K562 (cell line): Measurements from ENCODE around the gene PARD3B. TPM values are rescaled to one million over a fixed set of nuclear protein-coding genes. Genes with fewer than 3 reads are reported as not detected.

Source experiments
- ATAC-seq: fragments of 200-7000 bp; cut with Tn5 transposase; 3 replicates; pipeline ENCODE4 v1.9.1; 2020; ENCODE audit warnings: moderate library complexity
- BruUV-seq: library from RNA; stranded (reverse); fragments of 400-500 nt; replicated peaks from 2 replicates; lab custom pipeline; 2021; lab: Mats Ljungman, UMichigan
- CTCF ChIA-PET: fragments of 300-600 bp; formaldehyde crosslinking; extraction: SDS; loops from one replicate; lab custom pipeline; 2021; ENCODE audit warnings: low intra/inter-chr PET ratio; lab: Yijun Ruan, JAX
- POLR2A ChIA-PET: fragments of 300-600, 350-650 bp; sonication (Branson Sonifier 250); formaldehyde crosslinking; extraction: SDS; loops from one replicate; lab custom pipeline; 2021; ENCODE audit warnings: antibody characterized with exemption, inconsistent platforms; lab: Yijun Ruan, JAX
- DNase-seq, 4 experiments: peaks; one replicate each; pipeline versions ENCODE4 v3.0.0 to v3.0.0-alpha.2; 2011 to 2018; ENCODE audit warnings: low spot score in 3 of 4, mixed read lengths in 3 of 4; ENCODE audit errors: extremely low read depth in 1 of 4
- FAIRE-seq: peaks from 2 replicates; lab custom pipeline; 2011; peaks lifted over from hg19 to GRCh38; lab: Jason Lieb, UNC
- H2AFZ ChIP-seq: 2 replicates; pipeline ENCODE4 v1.6.0; 2011; ENCODE audit warnings: low read depth, low read length, control low read depth, inconsistent platforms
- H3K27ac ChIP-seq: fragments of 200-600 bp; 3 replicates; pipeline ENCODE4 v1.8.0; 2011; ENCODE audit warnings: low read depth, mild to moderate bottlenecking, control low read depth, inconsistent platforms, low read length, moderate library complexity, mixed read lengths; ENCODE audit errors: extremely low read depth
- H3K27me3 ChIP-seq, 2 experiments: fragments of 300-600 bp in 1 of 2; 2 replicates in 1 of 2; 3 replicates in 1 of 2; pipeline versions ENCODE4 v1.6.0 to v1.8.0; 2011; ENCODE audit warnings: inconsistent platforms in 2 of 2, low read length in 2 of 2, mild to moderate bottlenecking in 1 of 2, mixed read lengths in 1 of 2, moderate library complexity in 1 of 2; ENCODE audit not compliant: control insufficient read depth in 2 of 2, insufficient read depth in 2 of 2
- H3K36me3 ChIP-seq: fragments of 300-600 bp; 3 replicates; pipeline ENCODE4 v1.8.0; 2011; ENCODE audit warnings: mild to moderate bottlenecking, low read length, inconsistent platforms; ENCODE audit not compliant: control insufficient read depth, insufficient read depth
- H3K4me1 ChIP-seq, 2 experiments: fragments of 200-600 bp in 1 of 2; replicated peaks in 1 of 2; 2 replicates in 1 of 2; 3 replicates in 1 of 2; pipeline versions ENCODE4 v1.5.1 to v1.8.0; 2011; ENCODE audit warnings: inconsistent platforms in 2 of 2, low read length in 2 of 2, mild to moderate bottlenecking in 1 of 2, mixed read lengths in 1 of 2, moderate library complexity in 1 of 2; ENCODE audit not compliant: control insufficient read depth in 2 of 2, insufficient read depth in 2 of 2
- H3K4me2 ChIP-seq: 2 replicates; pipeline ENCODE4 v1.6.1; 2011; ENCODE audit warnings: low read length, control low read depth, inconsistent platforms, mixed read lengths; ENCODE audit not compliant: insufficient read depth
- H3K4me3 ChIP-seq: fragments of 200-600 bp; sonication (generic), shearing (Covaris generic); 2 replicates; pipeline ENCODE4 v1.5.1; 2016; ENCODE audit warnings: control low read depth, inconsistent platforms
- H3K79me2 ChIP-seq: fragments of 200-600 bp; 3 replicates; pipeline ENCODE4 v1.8.0; 2011; ENCODE audit warnings: low read length, inconsistent platforms; ENCODE audit not compliant: control insufficient read depth, insufficient read depth
- H3K9ac ChIP-seq, 2 experiments: 2 replicates each; pipeline versions ENCODE4 v1.6.0 to v1.6.1; 2011; ENCODE audit warnings: low read depth in 2 of 2, low read length in 2 of 2, control low read depth in 1 of 2, inconsistent platforms in 1 of 2, mild to moderate bottlenecking in 1 of 2, mixed read lengths in 1 of 2; ENCODE audit not compliant: insufficient read depth in 1 of 2
- H3K9me1 ChIP-seq: one replicate; pipeline ENCODE4 v1.6.0; 2011; ENCODE audit warnings: inconsistent platforms, mild to moderate bottlenecking, low read length, moderate library complexity; ENCODE audit not compliant: control insufficient read depth, insufficient read depth
- H3K9me3 ChIP-seq: replicated peaks from 2 replicates; pipeline ENCODE4 v1.5.1; 2011; ENCODE audit warnings: low read depth, low read length, inconsistent platforms; ENCODE audit not compliant: control insufficient read depth, insufficient read depth
- H4K20me1 ChIP-seq: replicated peaks from 2 replicates; pipeline ENCODE4 v1.6.1; 2011; ENCODE audit warnings: low read length, inconsistent platforms, mixed read lengths; ENCODE audit not compliant: control insufficient read depth, insufficient read depth
- CLOCK ChIP-seq: fragments of 250-450 bp; sonication (Bioruptor Pico); IDR thresholded peaks from 2 replicates; pipeline ENCODE4 v1.4.0; 2020; ENCODE audit warnings: mild to moderate bottlenecking, moderate library complexity, borderline replicate concordance
- HNRNPLL ChIP-seq: fragments of 200-400 bp; formaldehyde crosslinking; IDR thresholded peaks from 2 replicates; pipeline ENCODE4 v1.6.1; 2017; ENCODE audit warnings: low read length, low read depth, mild to moderate bottlenecking; ENCODE audit not compliant: poor library complexity, severe bottlenecking
- ZNF239 ChIP-seq: fragments of 250-450 bp; sonication (Bioruptor Pico); IDR thresholded peaks from 2 replicates; pipeline ENCODE4 v1.4.0; 2020; ENCODE audit warnings: mild to moderate bottlenecking
- ZNF347 ChIP-seq: fragments of 450-650 bp; formaldehyde crosslinking; IDR thresholded peaks from 2 replicates; pipeline ENCODE4 v1.4.0; 2020; ENCODE audit warnings: low read depth, mild to moderate bottlenecking, moderate library complexity
- ZNF431 ChIP-seq: sonication (generic); formaldehyde crosslinking; IDR thresholded peaks from 2 replicates; pipeline ENCODE4 v1.8.0; 2022; ENCODE audit warnings: mild to moderate bottlenecking, missing genetic modification reagents
- WGBS: fragments of 100-300 bp; shearing (Covaris generic); methylation state at CpG from one replicate; pipeline ENCODE4 v1.1.6; 2016; ENCODE audit warnings: low coverage, mixed read lengths; ENCODE audit not compliant: insufficient coverage; ENCODE audit errors: missing lambda C conversion rate; 5-methylcytosine and 5-hydroxymethylcytosine counted together
- in situ Hi-C: fragments of 300-500 bp; cut with MboI; formaldehyde crosslinking; loops from 4 replicates; pipeline ENCODE4 v1.15.0; 2018; ENCODE audit warnings: inconsistent platforms, mixed read lengths
- intact Hi-C: fragments of 100-400 bp; cut with micrococcal nuclease; formaldehyde crosslinking; loops from 2 replicates; pipeline ENCODE4 v1.14.2; 2022
- polyA plus RNA-seq, 8 experiments: library from polyadenylated mRNA; depleted of rRNA in 4 of 8; stranded (reverse) in 5 of 8; unstranded in 3 of 8; fragments of >200 nt; fragmentation: Nextera tagmentation in 2 of 8; fragmentation: Illumina TruSeq in 1 of 8; extraction: Ambion mirVana in 2 of 8; extraction: Trizol in 1 of 8; gene quantifications; 2 replicates each; pipeline versions ENCODE4 v1.2.1 to v1.2.3, GENCODE V29; 2011 to 2014; ENCODE audit warnings: inconsistent platforms in 1 of 8, missing spikeins in 1 of 8
- total RNA-seq, 7 experiments: library from RNA; depleted of rRNA in 6 of 7; stranded (reverse); fragments of >200 nt in 6 of 7; fragmentation: Illumina TruSeq in 2 of 7; extraction: Trizol in 2 of 7; gene quantifications; 2 replicates each; pipeline versions ENCODE4 v1.2.1 to v1.2.3, GENCODE V29; 2011 to 2021; ENCODE audit warnings: low replicate concordance in 1 of 7

Gene PARD3B
- total and polyA plus RNA-seq, 9 of the 15 experiments (the other 6 are each of a cell fraction or from before 2014, with no cell fraction given): 0.15 to 3.0 (median 1.1) TPM

- H3K79me2 ChIP-seq: no peaks in the 10 kb centered on the region
- H3K4me1 ChIP-seq: no peaks in the 10 kb centered on the region
- no peaks in the 10 kb centered on the region; a peak in 1 of 5 replicates for H3K27me3 ChIP-seq
- ChIA-PET CTCF (no interaction called here), POLR2A (no interaction called here)
- no peak overlapping the region for H3K4me3 ChIP-seq
- H3K9ac ChIP-seq: no peak overlapping the region
- H3K4me2 ChIP-seq: no peak overlapping the region
- H3K9me1 ChIP-seq: no peaks in the 10 kb centered on the region
- no peaks in the 10 kb centered on the region for H3K36me3 ChIP-seq
- FAIRE-seq: no peak
- H3K27ac ChIP-seq: no peak overlapping the region
- intact Hi-C loops (no loop called here), in situ Hi-C loops (no loop called here)
- TF ChIP-seq ZNF239 (CRISPR knock-in tag) (no peak), HNRNPLL (no peak), ZNF347 (CRISPR knock-in tag) (no peak), CLOCK (CRISPR knock-in tag) (no peak), ZNF431 (no peak)
- no TSS peak for BruUV-seq
- WGBS: 2% methylated on average over 8 of the region's 10 CpGs
- H4K20me1 ChIP-seq: no peaks in the 10 kb centered on the region
- H2AFZ ChIP-seq: no peak overlapping the region
- no peaks in the 10 kb centered on the region for H3K9me3 ChIP-seq
- no peak for ATAC-seq
- no peak for DNase-seq
These were observed 1010.4 kb downstream of the PARD3B start for GRCh38 chr2:205555566-205556230.
